ENCODE results near the gene CUBN. TPM values are rescaled to one million over a fixed set of nuclear protein-coding genes. Genes with fewer than 3 reads are reported as not detected.

Gene CUBN
- total RNA-seq, 2 experiments from 2014 or later, result 7.9 to 9.2 TPM

- intact Hi-C loops (cut with DNase I, micrococcal nuclease), result loop anchor here in 1 of 2 experiments (10.0 kb wide), 1 partner anchor 709 kb away; no protein-coding TSS in a partner anchor
- Mint-ChIP-seq H3K4me1 (ENCODE audit: low read depth) (no peaks in the 10 kb centered on the region), H3K9me3 (no peaks in the 10 kb centered on the region), H3K27ac (no peak overlapping the region), H3K4me3 (no peak overlapping the region), H3K27me3 (no peaks in the 10 kb centered on the region), H3K36me3 (ENCODE audit: low read depth) (peaks cover 45% of the 10 kb centered on the region)
- ATAC-seq (ENCODE audit: poor library complexity) (no peak), DNase-seq (no peak)
- H3K27me3 ChIP-seq (ENCODE audit: control insufficient read depth in 1 of 2, insufficient read depth in 2 of 2, low read length in 2 of 2), result no peaks in the 10 kb centered on the region
- H3K36me3 ChIP-seq (ENCODE audit: insufficient read depth, low read length), result peaks cover 3% of the 10 kb centered on the region
- no peak overlapping the region for H3K27ac ChIP-seq (ENCODE audit: low read depth in 1 of 2, low read length in 2 of 2)
- ChIA-PET CTCF (no interaction called here), POLR2A (no interaction called here)
- no peaks in the 10 kb centered on the region for H3K4me1 ChIP-seq (ENCODE audit: insufficient read depth, low read length)
- TF ChIP-seq, protein P1, sequence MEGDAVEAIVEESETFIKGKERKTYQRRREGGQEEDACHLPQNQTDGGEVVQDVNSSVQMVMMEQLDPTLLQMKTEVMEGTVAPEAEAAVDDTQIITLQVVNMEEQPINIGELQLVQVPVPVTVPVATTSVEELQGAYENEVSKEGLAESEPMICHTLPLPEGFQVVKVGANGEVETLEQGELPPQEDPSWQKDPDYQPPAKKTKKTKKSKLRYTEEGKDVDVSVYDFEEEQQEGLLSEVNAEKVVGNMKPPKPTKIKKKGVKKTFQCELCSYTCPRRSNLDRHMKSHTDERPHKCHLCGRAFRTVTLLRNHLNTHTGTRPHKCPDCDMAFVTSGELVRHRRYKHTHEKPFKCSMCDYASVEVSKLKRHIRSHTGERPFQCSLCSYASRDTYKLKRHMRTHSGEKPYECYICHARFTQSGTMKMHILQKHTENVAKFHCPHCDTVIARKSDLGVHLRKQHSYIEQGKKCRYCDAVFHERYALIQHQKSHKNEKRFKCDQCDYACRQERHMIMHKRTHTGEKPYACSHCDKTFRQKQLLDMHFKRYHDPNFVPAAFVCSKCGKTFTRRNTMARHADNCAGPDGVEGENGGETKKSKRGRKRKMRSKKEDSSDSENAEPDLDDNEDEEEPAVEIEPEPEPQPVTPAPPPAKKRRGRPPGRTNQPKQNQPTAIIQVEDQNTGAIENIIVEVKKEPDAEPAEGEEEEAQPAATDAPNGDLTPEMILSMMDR (IDR thresholded peaks at IDR 0.05), result no peak
- no peaks in the 10 kb centered on the region for H3K9me3 ChIP-seq (ENCODE audit: control insufficient read depth in 1 of 2, insufficient read depth in 1 of 2, low read length in 2 of 2)
- H3K4me3 ChIP-seq (ENCODE audit: low read length), result no peak overlapping the region
Measured at GRCh38 chr10:17153321-17153720, 23.7 kb upstream of the CUBN start.

DNA sequence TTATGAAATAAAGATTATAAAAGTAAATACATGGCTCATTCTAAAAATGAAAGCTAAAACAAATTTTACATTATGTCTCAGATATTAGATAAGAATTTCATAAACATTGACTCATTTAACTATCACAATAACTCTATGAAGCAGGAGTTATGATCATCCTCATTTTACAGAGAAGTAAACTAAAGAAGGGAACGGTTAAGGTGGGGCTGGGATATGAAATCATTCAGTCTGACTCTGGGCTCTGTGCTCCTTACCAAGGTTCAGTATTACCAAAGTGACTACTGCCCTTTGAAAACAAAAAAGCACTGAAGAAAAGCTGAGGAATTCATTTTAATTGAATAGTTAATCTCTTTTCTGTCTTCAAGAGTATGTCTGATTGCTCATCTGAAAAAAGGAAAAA is 22.1 kb upstream of the CUBN start:
- Histone ChIP-seq H3K27ac (ENCODE audit: low read depth in 1 of 2, low read length in 2 of 2) (no peak overlapping the region), H3K4me3 (ENCODE audit: low read length) (no peak overlapping the region), H3K9me3 (ENCODE audit: control insufficient read depth in 1 of 2, insufficient read depth in 1 of 2, low read length in 2 of 2) (no peaks in the 10 kb centered on the region), H3K4me1 (ENCODE audit: insufficient read depth, low read length) (no peaks in the 10 kb centered on the region), H3K27me3 (ENCODE audit: control insufficient read depth in 1 of 2, insufficient read depth in 2 of 2, low read length in 2 of 2) (no peaks in the 10 kb centered on the region), H3K36me3 (ENCODE audit: insufficient read depth, low read length) (peaks cover 7% of the 10 kb centered on the region)
- H3K4me1 Mint-ChIP-seq (ENCODE audit: low read depth), result no peaks in the 10 kb centered on the region
- ChIA-PET CTCF (no interaction called here), POLR2A (no interaction called here)
- DNase-seq, result no peak
- no peaks in the 10 kb centered on the region for H3K27me3 Mint-ChIP-seq
- peaks cover 45% of the 10 kb centered on the region for H3K36me3 Mint-ChIP-seq (ENCODE audit: low read depth)
- H3K9me3 Mint-ChIP-seq, result no peaks in the 10 kb centered on the region
- H3K27ac Mint-ChIP-seq, result no peak overlapping the region
- intact Hi-C loops (cut with DNase I, micrococcal nuclease), result loop anchor here in 1 of 2 experiments (10.0 kb wide), 1 partner anchor 707 kb away; no protein-coding TSS in a partner anchor
- H3K4me3 Mint-ChIP-seq, result no peak overlapping the region
- TF ChIP-seq, protein P1 (IDR thresholded peaks at IDR 0.05), result no peak
- no peak for ATAC-seq (ENCODE audit: poor library complexity)

DNA sequence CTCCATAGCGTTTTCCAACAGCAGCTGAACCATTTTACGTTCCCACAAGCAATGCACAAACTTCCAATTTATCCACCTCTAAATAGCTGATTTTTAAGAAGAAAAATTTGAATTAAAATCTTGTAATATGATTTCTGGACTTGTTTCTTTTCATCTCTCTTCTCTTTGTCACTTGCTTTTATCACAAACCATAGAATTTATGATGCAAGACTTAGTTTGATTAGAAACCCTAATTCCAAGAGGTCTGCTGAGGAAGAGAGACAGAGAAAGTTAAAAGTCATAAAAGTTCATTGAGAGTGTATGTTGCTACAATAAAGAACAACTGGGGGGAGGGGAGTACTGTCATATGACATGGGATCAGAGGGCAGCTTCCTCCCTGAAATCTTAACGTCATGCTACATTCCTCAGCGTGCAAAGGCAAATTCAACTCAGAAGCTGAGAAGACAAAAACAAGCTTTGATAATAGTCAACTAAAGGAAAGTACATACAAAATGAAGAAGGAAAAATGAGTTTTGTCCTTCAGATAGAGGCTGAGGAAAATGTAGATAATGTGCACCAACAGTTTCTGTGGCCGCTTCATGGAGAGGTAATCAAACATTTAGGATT is 18.4 kb upstream of the CUBN start:
- Histone ChIP-seq H3K9me3 (ENCODE audit: control insufficient read depth in 1 of 2, insufficient read depth in 1 of 2, low read length in 2 of 2) (no peaks in the 10 kb centered on the region), H3K27me3 (ENCODE audit: control insufficient read depth in 1 of 2, insufficient read depth in 2 of 2, low read length in 2 of 2) (no peaks in the 10 kb centered on the region), H3K4me3 (ENCODE audit: low read length) (no peak overlapping the region), H3K36me3 (ENCODE audit: insufficient read depth, low read length) (peaks cover 5% of the 10 kb centered on the region), H3K4me1 (ENCODE audit: insufficient read depth, low read length) (no peaks in the 10 kb centered on the region), H3K27ac (ENCODE audit: low read depth in 1 of 2, low read length in 2 of 2) (no peak overlapping the region)
- Mint-ChIP-seq H3K4me3 (no peak overlapping the region), H3K27ac (no peak overlapping the region), H3K27me3 (no peaks in the 10 kb centered on the region), H3K36me3 (ENCODE audit: low read depth) (peaks cover 30% of the 10 kb centered on the region), H3K9me3 (no peaks in the 10 kb centered on the region), H3K4me1 (ENCODE audit: low read depth) (peaks cover 5% of the 10 kb centered on the region)
- ChIA-PET CTCF (no interaction called here), POLR2A (no interaction called here)
- TF ChIP-seq, protein P1 (IDR thresholded peaks at IDR 0.05), result no peak
- ATAC-seq (ENCODE audit: poor library complexity) (no peak), DNase-seq (no peak)
- intact Hi-C loops (cut with DNase I, micrococcal nuclease), result no loop called here

Measured in CD4-positive, alpha-beta T cell (primary cell).